Parathyroid adenoma (tissue), 2 donors: ENCODE results near the gene SEPHS2.
"Not testable (repeated sequence)": the region's sequence is repeated elsewhere in the genome, so short reads cannot be mapped to it uniquely, and the experiment has no call there.

ENCODE experiments used
- H2AFZ ChIP-seq: fragments of 300-600 bp; sonication (generic); one replicate; pipeline ENCODE4 v1.7.0; 2017; ENCODE audit warnings: antibody characterized with exemption, mild to moderate bottlenecking
- H3K27ac ChIP-seq: fragments of 300-600 bp; sonication (generic); one replicate; pipeline ENCODE4 v1.7.0; 2017
- H3K27me3 ChIP-seq: fragments of 300-600 bp; sonication (generic); one replicate; pipeline ENCODE4 v1.7.0; 2017; ENCODE audit warnings: low read length; ENCODE audit not compliant: control insufficient read depth, insufficient read depth
- H3K36me3 ChIP-seq: fragments of 300-600 bp; sonication (generic); one replicate; pipeline ENCODE4 v1.7.0; 2017; ENCODE audit warnings: low read length; ENCODE audit not compliant: control insufficient read depth, insufficient read depth
- H3K4me1 ChIP-seq: fragments of 300-600 bp; sonication (generic); one replicate; pipeline ENCODE4 v1.7.0; 2017; ENCODE audit warnings: control low read depth
- H3K4me2 ChIP-seq: fragments of 300-600 bp; sonication (generic); one replicate; pipeline ENCODE4 v1.7.0; 2017; ENCODE audit warnings: low read length
- H3K4me3 ChIP-seq: fragments of 300-600 bp; sonication (generic); one replicate; pipeline ENCODE4 v1.7.0; 2017; ENCODE audit warnings: low read depth, low read length
- H3K79me2 ChIP-seq: fragments of 300-600 bp; sonication (generic); one replicate; pipeline ENCODE4 v1.7.0; 2017; ENCODE audit warnings: control low read depth
- H3K9ac ChIP-seq: fragments of 300-600 bp; sonication (generic); one replicate; pipeline ENCODE4 v1.7.0; 2017; ENCODE audit warnings: mild to moderate bottlenecking
- H3K9me3 ChIP-seq: fragments of 300-600 bp; sonication (generic); one replicate; pipeline ENCODE4 v1.7.0; 2017; ENCODE audit warnings: low read length; ENCODE audit not compliant: control insufficient read depth
- CTCF ChIP-seq: fragments of 300-600 bp; sonication (generic); IDR thresholded peaks from one replicate; pipeline ENCODE4 v1.7.0; 2017; ENCODE audit warnings: antibody characterized with exemption, mild to moderate bottlenecking
- donor health status: primary hyperparathyroidism.

SEPHS2 gene

GRCh38 chr16:30472328-30472942 lies 26.8 kb upstream of the SEPHS2 start, which contains the start of gene ITGAL:
TSS of gene ITGAL (plus strand) at chr16:30472742. CDS start at chr16:30472838, 96 bp downstream.
- H3K27me3 ChIP-seq: no peaks in the 10 kb centered on the region
- no peak for TF ChIP-seq CTCF
- H3K9me3 ChIP-seq: no peaks in the 10 kb centered on the region
- H3K4me3 ChIP-seq: no peak within 1 kb of the TSS
- H3K79me2 ChIP-seq: no peaks in the 10 kb centered on the region
- no peaks in the 10 kb centered on the region for H3K36me3 ChIP-seq
- no peak within 1 kb of the TSS for H3K27ac ChIP-seq
- no peak within 1 kb of the TSS for H2AFZ ChIP-seq
- H3K9ac ChIP-seq: no peak within 1 kb of the TSS
- no peaks in the 10 kb centered on the region for H3K4me1 ChIP-seq
- H3K4me2 ChIP-seq: no peak within 1 kb of the TSS

GRCh38 chr16:30470632-30470995 lies 24.9 kb upstream of the SEPHS2 start:
- Histone ChIP-seq H3K4me2 (no peak overlapping the region), H3K36me3 (no peaks in the 10 kb centered on the region), H3K9ac (no peak overlapping the region), H3K4me1 (no peaks in the 10 kb centered on the region), H3K27me3 (no peaks in the 10 kb centered on the region), H2AFZ (no peak overlapping the region), H3K79me2 (no peaks in the 10 kb centered on the region), H3K9me3 (no peaks in the 10 kb centered on the region), H3K4me3 (no peak overlapping the region), H3K27ac (no peak overlapping the region)
- TF ChIP-seq CTCF: no peak

- Histone ChIP-seq H3K27ac (no peak overlapping the region), H3K27me3 (no peaks in the 10 kb centered on the region), H2AFZ (no peak overlapping the region), H3K36me3 (no peaks in the 10 kb centered on the region), H3K79me2 (no peaks in the 10 kb centered on the region), H3K9ac (no peak overlapping the region), H3K4me1 (no peaks in the 10 kb centered on the region), H3K9me3 (no peaks in the 10 kb centered on the region), H3K4me3 (no peak overlapping the region), H3K4me2 (no peak overlapping the region)
- TF ChIP-seq CTCF: no peak
These were observed 24.5 kb upstream of the SEPHS2 start for GRCh38 chr16:30470170-30470512.

- H3K79me2 ChIP-seq: no peaks in the 10 kb centered on the region
- no peak for TF ChIP-seq CTCF
- H3K27me3 ChIP-seq: no peaks in the 10 kb centered on the region
- no peaks in the 10 kb centered on the region for H3K9me3 ChIP-seq
- H3K9ac ChIP-seq: no peak overlapping the region
- H2AFZ ChIP-seq: no peak overlapping the region
- H3K4me1 ChIP-seq: no peaks in the 10 kb centered on the region
- H3K4me3 ChIP-seq: no peak overlapping the region
- H3K27ac ChIP-seq: no peak overlapping the region
- no peaks in the 10 kb centered on the region for H3K36me3 ChIP-seq
- no peak overlapping the region for H3K4me2 ChIP-seq
These were observed 18.4 kb upstream of the SEPHS2 start for GRCh38 chr16:30464078-30464477.

- H3K9ac ChIP-seq, H3K27me3 ChIP-seq, H3K79me2 ChIP-seq, H3K36me3 ChIP-seq, H3K4me1 ChIP-seq, H3K27ac ChIP-seq, H2AFZ ChIP-seq, H3K9me3 ChIP-seq, H3K4me3 ChIP-seq, H3K4me2 ChIP-seq: not testable (repeated sequence)
These were observed 15.8 kb upstream of the SEPHS2 start for GRCh38 chr16:30461426-30461825.
